ENCODE results near the gene C1QTNF8. TPM values are rescaled to one million over a fixed set of nuclear protein-coding genes. Genes with fewer than 3 reads are reported as not detected.

Gene C1QTNF8
- total RNA-seq, 1 experiment from 2014 or later: 0.39 TPM

DNA sequence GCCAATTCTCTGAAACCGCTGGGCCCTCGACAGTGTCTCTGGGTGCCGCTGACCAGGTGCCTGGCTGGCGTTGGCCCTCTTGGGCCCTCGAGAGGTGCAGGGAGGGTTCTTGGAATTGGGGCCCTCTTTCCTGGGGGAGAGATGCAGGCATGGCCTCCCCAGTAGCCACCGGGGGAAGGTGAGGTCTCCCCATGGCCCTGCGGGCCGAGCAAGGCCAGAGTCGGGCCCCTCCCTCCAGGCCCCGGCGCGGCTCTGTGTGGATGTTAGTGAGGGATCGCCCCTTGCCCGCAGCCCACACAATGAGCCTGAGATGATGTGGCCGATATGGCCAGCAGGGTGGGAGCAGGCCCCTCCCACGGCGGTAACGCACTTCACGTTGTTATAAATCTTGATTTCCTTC is 23.1 kb upstream of the C1QTNF8 start:
- intact Hi-C loops (cut with micrococcal nuclease; ENCODE audit: unreplicated experiment): no loop called here
- H3K36me3 ChIP-seq (ENCODE audit: control insufficient read depth, insufficient read depth, low read length): no peaks in the 10 kb centered on the region

DNA sequence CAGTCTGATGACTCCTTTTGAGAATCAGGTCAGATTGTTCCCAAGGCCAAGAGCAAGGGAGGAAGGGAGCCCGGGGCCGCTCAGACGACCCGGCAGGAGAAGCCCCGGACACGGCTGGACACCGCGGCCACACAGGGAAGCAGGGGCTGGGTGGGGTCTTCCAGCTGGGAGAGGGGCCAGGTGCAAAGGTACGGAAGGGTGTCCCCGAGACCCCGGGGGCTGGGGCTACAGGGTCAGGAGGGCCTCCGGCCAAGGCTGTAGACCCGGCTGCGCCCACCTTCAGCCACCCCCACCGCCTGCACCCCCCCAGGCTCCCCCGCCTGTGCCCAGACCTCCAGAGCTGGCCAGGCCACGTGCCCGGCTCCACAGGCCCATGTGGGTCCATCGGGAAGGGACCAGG is 21.9 kb upstream of the C1QTNF8 start:
- H3K4me1 ChIP-seq (ENCODE audit: control insufficient read depth, insufficient read depth, low read length): no peaks in the 10 kb centered on the region; the same call in none of the 2 replicates
- H3K27ac ChIP-seq (ENCODE audit: low read length): no peak overlapping the region
- TF ChIP-seq CTCF (IDR thresholded peaks at IDR 0.05) (no peak), POLR2AphosphoS5 (IDR thresholded peaks at IDR 0.05; ENCODE audit: low read depth, low read length) (no peak), TCF7L2 (IDR thresholded peaks at IDR 0.05; ENCODE audit: low read depth, low read length) (no peak), SIN3A (IDR thresholded peaks at IDR 0.05; ENCODE audit: borderline replicate concordance, insufficient read depth, low read depth, low read length) (no peak), REST (IDR thresholded peaks at IDR 0.05; ENCODE audit: insufficient read depth in 1 of 2, low read depth in 2 of 2, low read length in 1 of 2) (no peak)
- H3K9me3 ChIP-seq (ENCODE audit: control insufficient read depth, insufficient read depth, low read depth, low read length): no peaks in the 10 kb centered on the region
- in situ Hi-C loops (cut with HindIII; ENCODE audit: low pct_unique_long_range_greater_than_20kb, low sequenced_read_pairs) (no loop called here), intact Hi-C loops (cut with micrococcal nuclease; ENCODE audit: unreplicated experiment) (no loop called here)
- no peaks in the 10 kb centered on the region for H3K27me3 ChIP-seq (ENCODE audit: control insufficient read depth, insufficient read depth, low read length)
- no peaks in the 10 kb centered on the region for H3K36me3 ChIP-seq (ENCODE audit: control insufficient read depth, insufficient read depth, low read length)
- ChIA-PET POLR2A (no interaction called here), CTCF (no interaction called here)
- no peak for ATAC-seq
- H3K4me3 ChIP-seq (ENCODE audit: low read depth in 2 of 2, low read length in 2 of 2): no peak overlapping the region
- BruUV-seq (replicated peaks): no TSS peak
- no peak for DNase-seq (ENCODE audit: low read depth, low spot score)

More for the DNA sequence above, 23.1 kb upstream of the C1QTNF8 start:
- no peak for TF ChIP-seq SIN3A (IDR thresholded peaks at IDR 0.05; ENCODE audit: borderline replicate concordance, insufficient read depth, low read depth, low read length)
- no peak for TF ChIP-seq TCF7L2 (IDR thresholded peaks at IDR 0.05; ENCODE audit: low read depth, low read length)
- no peak for TF ChIP-seq REST (IDR thresholded peaks at IDR 0.05; ENCODE audit: insufficient read depth in 1 of 2, low read depth in 2 of 2, low read length in 1 of 2)
- TF ChIP-seq CTCF (IDR thresholded peaks at IDR 0.05): no peak
- no peak for TF ChIP-seq POLR2AphosphoS5 (IDR thresholded peaks at IDR 0.05; ENCODE audit: low read depth, low read length)
- H3K9me3 ChIP-seq (ENCODE audit: control insufficient read depth, insufficient read depth, low read depth, low read length): no peaks in the 10 kb centered on the region
- in situ Hi-C loops (cut with HindIII; ENCODE audit: low pct_unique_long_range_greater_than_20kb, low sequenced_read_pairs): no loop called here
- no peaks in the 10 kb centered on the region for H3K27me3 ChIP-seq (ENCODE audit: control insufficient read depth, insufficient read depth, low read length)
- no peak overlapping the region for H3K27ac ChIP-seq (ENCODE audit: low read length)
- no peak overlapping the region for H3K4me3 ChIP-seq (ENCODE audit: low read depth in 2 of 2, low read length in 2 of 2)
- ATAC-seq (no peak), DNase-seq (ENCODE audit: low read depth, low spot score) (no peak)
- peaks cover 4% of the 10 kb centered on the region for H3K4me1 ChIP-seq (ENCODE audit: control insufficient read depth, insufficient read depth, low read length)
- ChIA-PET POLR2A (no interaction called here), CTCF (no interaction called here)
- no TSS peak for BruUV-seq (replicated peaks)
